K562 (cell line): ENCODE measurements around the gene LTK.

ENCODE experiments used
- ATF3 ChIP-seq, 2 experiments: fragments of 450-650 bp in 1 of 2; sonication (generic) in 1 of 2; formaldehyde crosslinking in 1 of 2; IDR thresholded peaks in 1 of 2; conservative IDR thresholded peaks in 1 of 2; 2 replicates each; pipeline versions ENCODE4 v1.6.1 to v1.8.1; 2016 to 2023; ENCODE audit warnings: mild to moderate bottlenecking in 2 of 2, moderate library complexity in 2 of 2, inconsistent platforms in 1 of 2, missing genetic modification reagents in 1 of 2
- STAT5A ChIP-seq: IDR thresholded peaks from 2 replicates; pipeline ENCODE4 v1.6.1; 2012; ENCODE audit warnings: low read length, inconsistent platforms, borderline replicate concordance

GRCh38 chr15:41486286-41486685 is 27.3 kb downstream of the LTK start:
- TF ChIP-seq ATF3 (IDR thresholded peaks at IDR 0.05) (no peak), ATF3 (CRISPR knock-in tag; conservative IDR thresholded peaks at IDR 0.05) (no peak), STAT5A (no peak)
